K562 (cell line): ENCODE results near the gene USP20. TPM values are rescaled to one million over a fixed set of nuclear protein-coding genes. Genes with fewer than 3 reads are reported as not detected.
A peak's percentile ranks its signal among the peaks of the same experiment; 100 is the strongest.

Source experiments
- CBFA2T2 ChIP-seq: fragments of 450-650 bp; conservative IDR thresholded peaks from 2 replicates; pipeline ENCODE4 v1.6.1; 2017; ENCODE audit warnings: mild to moderate bottlenecking
- CCAR2 ChIP-seq: fragments of 200-400 bp; formaldehyde crosslinking; IDR thresholded peaks from 2 replicates; pipeline ENCODE4 v1.6.1; 2017; ENCODE audit warnings: mild to moderate bottlenecking, low read depth, low read length
- E2F8 ChIP-seq: fragments of 450-650 bp; IDR thresholded peaks from 2 replicates; pipeline ENCODE4 v1.7.1; 2018; ENCODE audit warnings: mild to moderate bottlenecking, low read depth; ENCODE audit not compliant: partially characterized antibody
- FIP1L1 ChIP-seq: fragments of 200-400 bp; formaldehyde crosslinking; IDR thresholded peaks from 2 replicates; pipeline ENCODE4 v1.6.1; 2018; ENCODE audit warnings: mild to moderate bottlenecking, low read depth, low read length; ENCODE audit not compliant: poor library complexity, severe bottlenecking
- FOXP1 ChIP-seq: sonication (generic); formaldehyde crosslinking; IDR thresholded peaks from 2 replicates; pipeline ENCODE4 v1.8.0; 2022; ENCODE audit warnings: mild to moderate bottlenecking, missing genetic modification reagents
- GMEB1 ChIP-seq: fragments of 250-450 bp; sonication (Bioruptor Pico); IDR thresholded peaks from 2 replicates; pipeline ENCODE4 v1.4.0; 2020; ENCODE audit warnings: mild to moderate bottlenecking
- NFXL1 ChIP-seq: fragments of 450-650 bp; formaldehyde crosslinking; IDR thresholded peaks from 2 replicates; pipeline ENCODE4 v1.4.0; 2021; ENCODE audit warnings: mild to moderate bottlenecking
- RAD21 ChIP-seq, 2 experiments: fragments of 250-450 bp in 1 of 2; fragments of 450-650 bp in 1 of 2; sonication (Bioruptor Pico) in 1 of 2; formaldehyde crosslinking in 1 of 2; IDR thresholded peaks in 1 of 2; conservative IDR thresholded peaks in 1 of 2; 2 replicates each; pipeline versions ENCODE4 v1.4.0 to v1.8.0; 2020 to 2022; ENCODE audit warnings: mild to moderate bottlenecking in 2 of 2, moderate library complexity in 1 of 2
- RBFOX2 ChIP-seq: fragments of 200-400 bp; formaldehyde crosslinking; IDR thresholded peaks from 2 replicates; pipeline ENCODE4 v1.6.1; 2017; ENCODE audit warnings: low read depth, mild to moderate bottlenecking, low read length, moderate library complexity
- TCFL5 ChIP-seq: fragments of 250-450 bp; sonication (Bioruptor Pico); conservative IDR thresholded peaks from 2 replicates; pipeline ENCODE4 v1.6.1; 2021; ENCODE audit warnings: mild to moderate bottlenecking, moderate library complexity, matching md5 sums
- polyA plus RNA-seq, 8 experiments: library from polyadenylated mRNA; depleted of rRNA in 4 of 8; stranded (reverse) in 5 of 8; unstranded in 3 of 8; fragments of >200 nt; fragmentation: Nextera tagmentation in 2 of 8; fragmentation: Illumina TruSeq in 1 of 8; extraction: Ambion mirVana in 2 of 8; extraction: Trizol in 1 of 8; gene quantifications; 2 replicates each; pipeline versions ENCODE4 v1.2.1 to v1.2.3, GENCODE V29; 2011 to 2014; ENCODE audit warnings: inconsistent platforms in 1 of 8, missing spikeins in 1 of 8
- total RNA-seq, 7 experiments: library from RNA; depleted of rRNA in 6 of 7; stranded (reverse); fragments of >200 nt in 6 of 7; fragmentation: Illumina TruSeq in 2 of 7; extraction: Trizol in 2 of 7; gene quantifications; 2 replicates each; pipeline versions ENCODE4 v1.2.1 to v1.2.3, GENCODE V29; 2011 to 2021; ENCODE audit warnings: low replicate concordance in 1 of 7

USP20 gene
- total and polyA plus RNA-seq, 9 of the 15 experiments (the other 6 are each of a cell fraction or from before 2014, with no cell fraction given), result 1.9 to 136 (median 49.1) TPM

GRCh38 chr9:129875181-129875611 is 39.9 kb downstream of the USP20 start (continued):
- TF ChIP-seq E2F8 (no peak), TCFL5 (CRISPR knock-in tag) (no peak), RAD21 (CRISPR knock-in tag; conservative IDR thresholded peaks at IDR 0.05 in 1 of 2, IDR thresholded peaks at IDR 0.05 in 1 of 2) (peak in 1 of 2 experiments; percentile 39; a peak in 2 of 4 replicates), CBFA2T2 (no peak), FOXP1 (no peak), GMEB1 (CRISPR knock-in tag) (no peak), CCAR2 (no peak), RBFOX2 (peak; percentile 36; the same call in 1 of the 2 replicates), NFXL1 (CRISPR knock-in tag) (no peak), FIP1L1 (peak; percentile 27)
- TF ChIP-seq, all 486 proteins: peak for 8
